GM21367 (cell line): ENCODE data around the gene URI1.
"Not testable (repeated sequence)": the region's sequence is repeated elsewhere in the genome, so short reads cannot be mapped to it uniquely, and the experiment has no call there.

Experiments used
- ATAC-seq: cut with Tn5 transposase; IDR thresholded peaks from one replicate; pipeline ENCODE4 v1.9.1; 2021; ENCODE audit not compliant: unreplicated experiment

Gene URI1

DNA sequence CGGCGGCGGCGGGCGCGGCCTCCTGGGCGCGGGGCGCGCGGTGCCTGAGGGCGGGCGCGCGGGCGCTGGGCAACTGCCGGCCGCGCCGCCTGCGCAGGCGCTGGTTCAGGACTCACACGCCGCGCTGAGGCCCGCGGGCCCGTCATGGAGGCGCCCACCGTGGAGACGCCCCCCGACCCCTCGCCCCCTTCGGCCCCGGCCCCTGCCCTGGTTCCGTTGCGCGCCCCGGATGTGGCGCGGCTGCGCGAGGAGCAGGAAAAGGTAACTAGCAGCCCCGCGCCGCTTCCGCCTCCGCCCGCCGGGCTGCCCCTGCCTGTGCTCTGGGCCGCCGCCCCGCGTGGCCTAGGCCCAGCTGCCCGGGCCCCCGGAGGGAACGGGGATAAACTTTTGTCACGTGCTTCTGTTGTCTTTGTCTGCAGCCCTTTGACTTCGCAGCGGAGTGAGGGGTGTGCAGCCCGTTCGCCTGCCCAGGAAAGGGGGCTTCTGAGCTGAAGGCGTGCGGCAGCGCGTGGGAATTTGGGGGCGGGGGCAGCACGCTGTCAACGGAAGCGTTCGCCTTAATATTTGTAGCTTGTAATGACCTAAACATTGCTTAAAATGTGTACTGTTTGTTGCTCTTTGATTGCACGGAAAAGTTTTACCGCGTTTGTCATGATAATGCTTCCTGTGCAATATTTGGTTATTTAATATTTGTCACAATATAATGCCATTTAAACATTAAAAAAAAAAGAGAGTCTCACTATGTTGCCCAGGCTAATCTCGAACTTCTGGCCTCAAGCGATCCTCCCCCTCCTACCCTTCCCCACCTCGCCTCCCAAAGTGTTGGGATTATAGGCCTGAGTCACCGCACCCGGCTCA, 594 bp downstream of the URI1 start:
- peak; percentile 45 for ATAC-seq

DNA sequence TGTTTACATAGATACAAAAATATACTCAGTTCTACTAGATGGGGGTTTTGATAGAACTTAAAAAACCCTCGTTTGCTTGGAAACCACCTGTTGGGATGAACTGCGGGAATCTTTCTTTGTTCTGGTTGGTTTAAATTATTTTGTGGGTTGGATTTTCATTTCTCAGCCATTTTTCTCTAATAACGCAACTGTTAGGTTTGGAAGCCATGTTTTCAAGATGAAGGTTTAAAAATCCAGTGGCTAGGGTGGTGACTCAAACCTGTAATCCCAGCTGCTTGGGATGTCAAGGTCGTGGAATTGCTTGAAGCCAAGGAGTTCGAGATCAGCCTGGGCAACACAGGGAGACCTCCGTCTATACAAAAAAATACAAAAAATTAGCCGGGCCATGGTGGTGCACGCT, 1.6 kb downstream of the URI1 start:
- no peak for ATAC-seq

- no peak for ATAC-seq
Measured at GRCh38 chr19:29944390-29945012, 2.5 kb downstream of the URI1 start.

DNA sequence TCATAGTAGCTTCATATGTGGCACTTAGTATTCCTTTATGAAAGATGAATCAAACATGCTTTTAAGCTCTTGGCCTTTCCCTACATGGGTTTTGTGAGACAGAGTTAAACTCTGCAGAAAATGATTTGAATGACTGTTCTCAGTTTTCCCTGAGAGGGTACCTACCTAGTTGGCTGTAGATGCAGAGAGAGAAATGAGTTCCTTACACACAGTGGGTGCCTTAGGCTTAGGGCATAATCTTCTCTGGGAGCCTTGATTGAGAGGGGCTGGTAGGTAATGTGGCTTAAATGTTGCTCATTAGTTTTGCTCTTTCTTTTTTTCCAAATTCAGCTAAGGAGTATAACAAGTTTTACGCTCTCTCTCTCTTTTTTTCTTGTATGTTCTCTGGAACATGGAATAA, 3.0 kb downstream of the URI1 start:
- ATAC-seq: no peak

GRCh38 chr19:29945433-29945832, 3.4 kb downstream of the URI1 start:
- ATAC-seq: no peak

GRCh38 chr19:29946645-29947044, 4.6 kb downstream of the URI1 start:
- ATAC-seq: no peak

DNA sequence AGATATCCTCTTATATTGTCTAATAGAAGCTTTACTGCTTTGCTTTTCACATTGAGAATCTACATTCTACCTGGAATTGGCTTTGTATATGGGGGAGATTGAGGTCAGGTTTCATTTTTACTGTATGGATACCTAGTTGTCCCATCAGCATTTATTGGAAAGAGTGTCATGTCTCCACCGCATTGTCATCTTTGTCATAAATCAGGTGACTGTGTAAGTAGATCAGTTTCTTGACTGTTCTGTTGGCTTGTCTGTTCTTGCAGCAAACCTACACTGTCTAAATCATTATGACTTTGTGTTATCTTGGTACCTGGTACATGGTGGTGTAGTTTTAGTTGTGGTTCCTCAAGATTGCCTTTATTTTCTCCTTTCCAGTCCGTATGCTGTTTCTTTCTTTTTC, 5.8 kb downstream of the URI1 start:
- ATAC-seq: no peak

- ATAC-seq: not testable (repeated sequence)
Measured at GRCh38 chr19:29948759-29949470, 6.9 kb downstream of the URI1 start.

DNA sequence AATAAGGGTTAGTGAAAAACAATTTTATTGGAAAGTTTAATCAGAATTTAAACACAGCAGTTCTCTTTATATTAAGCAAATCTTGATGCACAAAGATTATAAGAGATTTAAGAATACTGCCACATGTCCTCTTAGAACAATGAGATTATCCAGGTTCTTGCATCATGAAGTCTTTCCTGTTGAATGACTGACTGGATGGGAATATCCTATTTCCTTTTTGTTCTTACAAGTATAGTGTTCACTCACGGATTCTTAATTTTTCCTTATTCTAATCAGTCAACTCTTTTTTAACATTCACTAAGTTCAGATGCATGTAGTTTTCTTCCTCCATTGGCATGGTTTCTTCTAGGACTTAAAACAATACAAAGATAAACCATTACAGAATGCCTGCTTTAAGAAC, 10.1 kb downstream of the URI1 start:
- ATAC-seq: no peak

DNA sequence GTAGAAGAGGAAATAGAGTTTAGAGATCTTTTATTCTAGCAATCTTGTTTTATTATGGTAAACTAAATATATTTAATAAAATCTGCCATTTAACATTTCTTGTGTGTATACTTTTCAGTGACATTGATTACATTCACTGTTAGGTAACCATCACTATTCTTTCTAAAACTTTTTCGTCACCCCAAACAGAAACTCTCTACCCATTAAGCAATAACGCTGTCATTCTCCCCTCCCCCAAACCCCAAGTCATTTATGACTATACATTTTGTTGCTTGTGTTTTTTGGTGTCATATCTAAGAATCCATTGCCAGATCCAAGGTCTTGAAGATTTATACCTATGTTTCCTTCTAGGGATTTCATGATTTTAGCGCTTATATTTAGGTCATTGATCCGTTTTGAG, 10.6 kb downstream of the URI1 start:
- ATAC-seq: no peak

DNA sequence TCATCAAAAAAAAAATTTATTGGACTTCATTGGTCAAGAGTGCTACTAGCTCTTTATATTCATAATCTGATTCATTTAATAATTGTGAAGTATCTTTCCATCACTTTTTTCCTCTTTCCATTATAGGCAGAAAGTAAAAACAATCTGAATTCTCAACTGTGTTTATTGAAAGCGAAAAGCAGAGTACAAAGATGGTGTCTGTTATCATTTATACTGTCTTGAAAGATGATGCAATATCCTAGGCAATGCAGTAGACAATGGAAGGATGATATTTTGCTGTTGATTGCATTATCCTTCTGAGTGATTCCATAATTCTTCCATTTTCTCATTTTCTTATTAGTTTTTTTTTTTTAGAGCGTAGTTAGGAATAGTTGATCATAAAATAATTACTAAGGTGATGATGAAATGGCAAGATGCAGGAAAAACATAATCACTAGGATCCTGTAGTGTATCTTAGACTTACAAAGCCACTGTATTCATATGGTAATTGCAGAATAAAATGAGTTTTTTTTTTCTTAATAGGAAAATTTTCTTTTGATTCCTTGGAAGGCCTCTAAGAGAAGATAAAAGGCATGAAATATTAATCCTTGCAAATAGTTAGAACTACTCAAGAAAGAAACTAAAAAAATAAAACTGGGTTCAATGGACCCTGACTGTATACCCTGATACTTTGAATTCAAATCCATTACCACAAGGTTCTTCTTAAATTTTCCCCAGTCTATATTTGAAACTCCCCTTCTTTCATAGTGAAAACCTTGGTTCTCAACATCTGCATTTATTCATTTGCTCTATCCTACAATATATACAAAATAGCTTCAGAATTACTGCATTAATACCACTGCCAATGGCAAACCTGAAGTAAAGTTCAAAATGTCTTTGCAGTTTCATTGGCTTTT, 11.6 kb downstream of the URI1 start:
- ATAC-seq: no peak

- no peak for ATAC-seq
Measured at GRCh38 chr19:29956855-29957254, 14.8 kb downstream of the URI1 start.

DNA sequence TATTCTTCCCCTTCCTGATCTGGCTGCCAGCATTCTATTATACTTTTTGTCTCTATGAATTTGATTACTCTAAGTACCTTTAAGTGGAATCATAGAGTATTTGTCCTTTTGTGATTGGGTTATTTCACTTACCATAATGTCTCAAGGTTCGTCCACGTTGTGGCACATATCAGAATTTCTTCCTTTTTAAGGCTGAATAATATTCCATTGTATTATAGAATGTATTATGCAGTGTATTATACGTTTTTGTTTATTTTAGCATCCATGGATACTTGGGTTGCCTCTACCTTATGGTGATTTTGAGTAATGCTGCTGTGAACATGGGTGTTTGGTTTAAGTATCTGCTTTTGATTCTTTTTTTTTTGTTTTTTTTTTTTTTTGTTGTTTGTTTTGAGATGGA, 19.3 kb downstream of the URI1 start:
- ATAC-seq: no peak

- no peak for ATAC-seq
Measured at GRCh38 chr19:29962793-29963192, 20.8 kb downstream of the URI1 start.

- ATAC-seq: no peak
Measured at GRCh38 chr19:29963576-29963975, 21.5 kb downstream of the URI1 start.

GRCh38 chr19:29964171-29964570, 22.1 kb downstream of the URI1 start:
- no peak for ATAC-seq

- ATAC-seq: no peak
Measured at GRCh38 chr19:29965492-29965891, 23.5 kb downstream of the URI1 start.

DNA sequence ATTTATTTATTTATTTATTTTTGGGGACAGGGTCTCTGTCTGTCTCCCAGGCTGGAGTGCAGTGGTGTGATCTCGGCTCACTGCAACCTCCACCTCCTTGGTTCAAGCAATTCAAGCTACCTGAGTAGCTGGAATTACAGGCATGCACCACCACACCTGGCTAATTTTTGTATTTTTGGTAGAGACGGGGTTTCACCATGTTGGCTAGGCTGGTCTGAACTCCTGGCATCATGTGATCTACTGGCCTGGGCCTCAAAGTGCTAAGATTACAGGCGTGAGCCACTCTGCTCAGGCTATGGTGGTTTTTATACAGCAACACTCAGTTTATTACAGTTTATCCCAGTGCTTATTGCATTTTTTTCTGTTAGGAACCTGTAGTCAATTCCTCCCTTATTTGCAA, 24.1 kb downstream of the URI1 start:
- ATAC-seq: not testable (repeated sequence)

- no peak for ATAC-seq
Measured at GRCh38 chr19:29966588-29967249, 24.7 kb downstream of the URI1 start.

DNA sequence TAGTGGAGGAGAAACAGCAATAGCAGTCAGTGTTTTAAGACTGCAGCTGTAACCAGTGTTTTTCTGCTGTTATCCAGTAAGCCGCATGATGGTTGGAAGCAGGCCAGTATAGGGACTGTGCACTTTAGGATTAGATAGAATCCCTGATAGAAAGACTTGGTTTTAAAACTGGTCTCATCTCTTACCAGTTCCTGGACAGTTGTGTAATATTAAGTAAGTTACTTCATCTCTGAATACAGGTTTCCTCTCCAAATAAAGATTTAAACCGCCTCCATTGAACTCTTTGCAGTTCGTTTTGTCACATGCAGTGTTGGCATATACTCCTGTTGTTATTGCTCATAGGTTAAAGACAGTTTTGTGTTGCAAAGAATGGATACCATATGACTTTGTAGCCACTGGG, 25.6 kb downstream of the URI1 start:
- ATAC-seq: no peak
